ENCODE data around the gene BATF.

Gene BATF

DNA sequence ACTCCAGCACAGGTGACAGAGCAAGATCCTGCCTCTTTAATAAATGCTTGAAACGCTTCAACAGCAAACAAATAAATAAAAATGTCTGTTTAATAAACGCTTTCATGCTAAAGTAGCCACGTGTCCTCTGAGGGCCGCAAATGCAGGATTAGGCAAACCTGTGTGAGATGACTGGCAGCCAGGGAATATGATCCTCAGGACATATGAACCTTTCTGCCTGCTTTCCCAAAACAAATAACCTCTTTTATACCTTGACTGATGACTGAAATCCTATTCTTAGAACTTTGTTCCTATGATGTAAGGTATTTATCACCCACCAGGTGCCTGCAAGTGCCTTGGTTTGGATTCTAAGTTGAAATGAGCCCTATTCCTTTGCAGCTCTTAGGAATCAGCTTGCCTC lies 41.7 kb downstream of the BATF start:
- DNase-seq: peak; percentile 91

DNA sequence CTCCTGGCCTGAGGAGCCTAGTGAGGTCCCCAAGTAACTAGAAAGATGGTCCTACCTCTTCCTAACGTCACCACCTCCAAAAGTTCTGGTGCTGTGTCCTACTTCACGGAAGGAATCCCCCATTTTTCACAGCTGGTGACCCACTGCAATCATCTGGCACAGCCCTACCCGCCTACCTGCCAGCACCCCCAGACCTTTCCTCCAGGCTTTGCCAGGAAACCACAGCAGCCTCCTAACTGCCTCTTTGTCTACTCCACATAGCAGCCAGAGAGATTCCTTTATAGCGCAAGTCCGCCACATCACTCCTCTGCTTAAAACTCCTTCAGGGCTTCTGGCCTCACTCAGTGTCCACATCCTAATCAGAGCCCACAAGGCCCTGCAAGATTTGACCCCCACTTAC lies 42.8 kb downstream of the BATF start:
- DNase-seq: no peak

DNA sequence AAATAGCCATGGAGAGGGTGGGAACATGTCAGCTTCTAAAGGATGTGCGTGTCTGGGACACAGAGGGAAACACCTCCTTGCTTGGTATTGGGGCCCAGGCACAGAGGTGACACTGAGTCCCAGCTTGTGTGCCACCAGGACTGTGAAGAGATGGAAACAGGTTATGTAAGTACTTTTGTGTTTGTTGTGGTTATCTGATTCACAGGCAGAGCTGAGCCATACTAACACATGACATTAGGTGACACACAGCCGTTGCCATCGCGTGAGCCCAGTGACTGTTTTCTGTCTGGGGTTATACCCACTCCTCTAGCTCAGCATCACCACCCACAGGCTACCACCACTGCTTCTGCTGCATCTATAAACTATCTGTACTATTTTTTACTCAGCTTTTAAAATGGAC lies 44.1 kb downstream of the BATF start:
- no peak for DNase-seq

DNA sequence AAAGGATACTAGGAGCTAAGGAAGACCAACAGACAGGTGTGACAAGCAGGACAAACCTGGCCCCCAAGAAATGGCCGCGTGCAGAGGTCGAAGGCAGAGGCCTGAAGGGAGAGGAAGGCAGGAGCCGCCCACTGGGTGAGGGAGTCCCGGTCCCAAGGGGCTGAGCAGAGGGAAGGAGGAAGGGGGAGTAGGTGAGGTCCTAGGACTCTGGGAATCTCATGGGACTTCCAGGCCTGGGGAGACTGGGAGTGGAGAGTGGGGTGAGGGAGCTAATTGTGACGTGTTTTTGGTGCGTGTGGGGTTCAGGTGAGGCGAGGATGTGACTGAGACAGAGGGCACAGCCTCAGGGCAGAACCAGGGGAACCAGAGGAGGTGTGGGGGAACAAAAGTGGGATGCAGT lies 44.5 kb downstream of the BATF start:
- no peak for DNase-seq

GRCh38 chr14:75568140-75568539 lies 45.9 kb downstream of the BATF start:
- DNase-seq: no peak

GRCh38 chr14:75568791-75569190 lies 46.5 kb downstream of the BATF start:
- no peak for DNase-seq

DNA sequence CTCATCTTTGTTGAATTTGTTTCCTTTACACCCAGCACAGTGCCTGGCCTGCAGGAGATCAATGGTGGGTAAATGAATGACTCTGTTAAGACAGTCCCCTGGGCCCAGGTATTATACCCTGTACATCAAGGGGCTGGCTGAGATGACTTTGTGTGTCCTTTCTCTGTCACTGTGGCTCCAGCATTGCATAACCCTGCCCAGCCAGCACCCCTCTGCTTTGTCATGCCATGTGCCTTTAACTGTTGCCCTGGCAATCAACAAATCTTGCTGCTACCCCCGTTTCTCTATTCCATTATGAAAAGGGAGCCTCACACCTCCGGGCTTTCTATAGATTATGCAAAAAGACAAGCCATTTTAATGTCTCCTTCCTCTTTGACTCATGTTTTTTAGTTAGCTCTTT lies 48.5 kb downstream of the BATF start:
- no peak for DNase-seq

- DNase-seq: no peak
These were observed 49.8 kb downstream of the BATF start for GRCh38 chr14:75572104-75572503.

- no peak for DNase-seq
These were observed 54.8 kb downstream of the BATF start for GRCh38 chr14:75577090-75577489.

DNA sequence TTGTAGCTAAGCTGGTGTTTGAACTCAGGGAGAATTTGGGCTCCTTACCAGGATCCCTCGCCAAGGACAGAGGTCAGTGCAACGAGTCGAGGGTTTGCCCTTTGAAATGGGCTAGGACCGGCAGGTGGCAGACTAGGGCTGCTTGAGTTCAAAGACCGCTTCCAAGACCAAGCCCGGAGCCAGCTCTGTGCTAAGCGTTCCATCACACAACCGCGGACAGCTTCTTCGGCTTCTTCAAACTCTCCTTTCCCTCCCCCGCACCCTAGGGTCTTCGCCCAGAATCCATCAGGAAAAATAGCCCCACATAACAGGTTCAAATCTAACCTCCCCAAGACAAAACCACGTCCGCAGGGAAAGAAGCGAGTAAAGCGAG lies 55.4 kb downstream of the BATF start:
- DNase-seq: peak; percentile 78

- peak; percentile 51 for DNase-seq
These were observed 56.0 kb downstream of the BATF start, which contains the start of gene FLVCR2 for GRCh38 chr14:75578102-75578785. Gene FLVCR2, plus strand, starts transcription at chr14:75578620. Its CDS starts 353 bp downstream, at chr14:75578973.

DNA sequence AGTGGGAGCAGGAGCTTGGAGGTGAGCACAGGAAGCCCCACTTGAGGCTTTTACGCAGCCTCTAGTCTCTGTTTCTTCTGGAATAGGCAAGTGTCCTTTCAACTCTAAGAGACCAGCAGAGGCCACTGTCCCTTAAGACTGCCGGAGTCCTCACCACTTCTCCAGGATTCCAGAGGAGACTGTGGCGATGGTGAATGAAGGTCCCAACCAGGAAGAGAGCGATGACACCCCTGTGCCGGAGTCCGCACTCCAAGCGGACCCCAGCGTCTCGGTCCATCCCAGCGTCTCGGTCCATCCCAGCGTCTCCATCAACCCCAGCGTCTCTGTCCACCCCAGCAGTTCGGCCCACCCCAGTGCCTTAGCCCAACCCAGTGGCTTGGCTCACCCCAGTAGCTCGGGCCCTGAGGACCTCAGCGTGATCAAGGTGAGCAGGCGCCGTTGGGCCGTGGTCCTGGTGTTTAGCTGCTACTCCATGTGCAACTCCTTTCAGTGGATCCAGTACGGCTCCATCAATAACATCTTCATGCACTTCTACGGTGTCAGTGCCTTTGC lies 56.6 kb downstream of the BATF start:
- DNase-seq: peak; percentile 51

DNA sequence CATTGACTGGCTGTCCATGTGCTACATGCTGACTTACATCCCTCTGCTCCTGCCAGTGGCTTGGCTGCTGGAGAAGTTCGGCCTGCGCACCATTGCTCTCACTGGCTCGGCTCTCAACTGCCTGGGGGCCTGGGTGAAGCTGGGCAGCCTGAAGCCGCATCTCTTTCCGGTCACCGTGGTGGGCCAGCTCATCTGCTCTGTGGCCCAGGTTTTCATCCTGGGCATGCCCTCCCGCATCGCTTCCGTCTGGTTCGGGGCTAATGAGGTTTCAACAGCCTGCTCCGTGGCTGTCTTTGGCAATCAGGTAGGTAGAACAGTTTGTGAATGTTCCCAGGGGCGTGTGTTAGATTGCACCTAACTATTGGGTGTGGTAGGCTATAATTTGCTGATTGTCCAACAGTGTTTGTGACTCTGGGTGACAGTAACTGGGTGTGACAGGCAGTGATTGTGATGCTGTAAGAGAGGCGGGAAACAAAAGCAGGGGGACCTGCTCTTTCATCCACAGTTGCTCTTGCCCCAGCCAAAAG lies 57.1 kb downstream of the BATF start:
- DNase-seq: no peak

DNA sequence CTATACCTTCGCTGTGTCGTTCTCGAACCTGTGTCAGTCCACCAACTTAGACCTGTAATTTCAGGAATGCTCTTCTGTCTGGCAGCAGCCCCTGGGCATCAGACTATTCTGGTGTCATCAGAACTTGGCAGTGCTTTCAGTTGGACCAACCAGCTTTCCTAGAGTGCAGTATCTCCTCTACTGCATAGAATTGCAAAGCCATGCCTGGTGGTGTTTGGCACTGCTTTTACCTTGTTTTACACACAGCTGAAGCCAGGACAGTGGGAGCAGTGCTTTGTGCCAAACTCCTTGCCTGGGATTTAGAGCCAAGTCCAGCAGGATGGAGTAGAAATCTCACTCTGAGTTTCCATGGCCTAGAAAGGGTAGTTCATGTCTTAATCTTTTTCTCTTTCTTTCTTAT lies 57.6 kb downstream of the BATF start:
- DNase-seq: no peak

GRCh38 chr14:75587388-75587787 lies 65.1 kb downstream of the BATF start:
- no peak for DNase-seq

DNA sequence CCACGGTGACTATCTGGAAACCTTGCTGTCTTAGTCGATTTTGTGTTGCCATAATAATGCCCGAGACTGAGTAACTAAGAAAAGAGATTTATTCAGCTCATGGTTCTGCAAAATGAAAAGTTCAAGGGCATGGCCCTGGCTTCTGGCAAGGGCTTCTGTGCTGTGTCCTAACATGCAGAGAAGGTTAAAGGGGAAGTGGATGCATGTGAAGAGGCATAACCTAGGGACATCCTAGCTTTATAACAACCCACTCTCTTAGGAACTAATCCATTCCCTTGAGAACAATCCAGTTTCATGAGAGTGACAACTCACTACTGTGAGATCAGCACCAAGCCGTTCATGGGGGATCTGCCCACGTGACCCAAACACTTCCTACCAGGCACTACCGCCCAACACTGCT lies 67.7 kb downstream of the BATF start:
- no peak for DNase-seq

DNA sequence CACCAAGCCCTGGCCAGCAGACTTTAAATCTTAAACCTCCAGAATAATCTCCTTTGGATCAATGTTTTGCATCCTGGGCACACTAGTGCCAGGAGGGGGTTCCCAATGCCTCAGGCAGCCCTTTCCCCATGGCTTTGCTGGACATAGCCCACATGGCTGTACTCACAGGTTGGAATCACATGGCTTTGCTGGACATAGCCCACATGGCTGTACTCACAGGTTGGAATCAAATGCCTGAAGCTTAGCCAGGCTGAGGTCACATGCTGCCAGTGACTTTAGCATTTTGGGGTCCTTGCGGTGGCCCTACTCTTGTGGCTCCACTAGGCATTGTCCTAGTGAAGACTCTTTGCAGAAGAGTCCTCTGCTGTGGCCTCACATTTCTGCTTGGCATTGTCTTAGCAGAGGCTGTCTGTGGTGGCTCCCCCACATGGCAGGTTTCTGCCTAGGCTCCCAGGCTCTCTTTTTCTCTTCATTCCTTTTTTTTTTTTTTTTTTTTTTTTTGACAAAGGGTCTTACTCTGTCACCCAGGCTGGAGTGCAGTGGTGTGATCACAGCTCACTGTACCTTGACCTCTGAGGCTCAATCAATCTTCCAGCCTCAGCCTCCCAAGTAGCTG lies 69.2 kb downstream of the BATF start:
- DNase-seq: no peak

- no peak for DNase-seq
These were observed 69.8 kb downstream of the BATF start for GRCh38 chr14:75591987-75592575.

- DNase-seq: no peak
These were observed 73.0 kb downstream of the BATF start for GRCh38 chr14:75595226-75595625.
